Pulmonary artery endothelial cell (primary cell): ENCODE data around the gene CD180. TPM values are rescaled to one million over a fixed set of nuclear protein-coding genes. Genes with fewer than 3 reads are reported as not detected.

ENCODE experiments used
- DNase-seq: peaks from one replicate; pipeline ENCODE4 v3.0.0-alpha.2; 2011; ENCODE audit warnings: low read depth, low spot score
- total RNA-seq: library from RNA; depleted of rRNA; stranded (reverse); fragments of >200 nt; gene quantifications from 2 replicates; pipeline ENCODE4 v1.2.3, GENCODE V29; 2014

The CD180 gene
- total RNA-seq, 1 donor from 2014 or later: not detected

- DNase-seq: no peak
Measured at GRCh38 chr5:67214036-67214435, 17.4 kb upstream of the CD180 start.

GRCh38 chr5:67211926-67212325 lies 15.3 kb upstream of the CD180 start:
- DNase-seq: no peak

GRCh38 chr5:67209141-67209771 lies 12.7 kb upstream of the CD180 start:
- DNase-seq: peak; percentile 36

- no peak for DNase-seq
Measured at GRCh38 chr5:67208403-67208802, 11.8 kb upstream of the CD180 start.

- no peak for DNase-seq
Measured at GRCh38 chr5:67206929-67207328, 10.3 kb upstream of the CD180 start.

GRCh38 chr5:67206461-67206860 lies 9.9 kb upstream of the CD180 start:
- no peak for DNase-seq

- no peak for DNase-seq
Measured at GRCh38 chr5:67205981-67206380, 9.4 kb upstream of the CD180 start.

- no peak for DNase-seq
Measured at GRCh38 chr5:67204821-67205220, 8.2 kb upstream of the CD180 start.

- no peak for DNase-seq
Measured at GRCh38 chr5:67203701-67204074, 7.1 kb upstream of the CD180 start.

GRCh38 chr5:67202828-67203227 lies 6.2 kb upstream of the CD180 start:
- no peak for DNase-seq

- no peak for DNase-seq
Measured at GRCh38 chr5:67201897-67202549, 5.4 kb upstream of the CD180 start.

- no peak for DNase-seq
Measured at GRCh38 chr5:67200809-67201562, 4.4 kb upstream of the CD180 start.

GRCh38 chr5:67199859-67200258 lies 3.3 kb upstream of the CD180 start:
- DNase-seq: no peak

- no peak for DNase-seq
Measured at GRCh38 chr5:67198917-67199316, 2.3 kb upstream of the CD180 start.

GRCh38 chr5:67197536-67197935 lies 937 bp upstream of the CD180 start:
- DNase-seq: no peak

GRCh38 chr5:67195406-67196275 lies 958 bp downstream of the CD180 start:
- no peak for DNase-seq

- no peak for DNase-seq
Measured at GRCh38 chr5:67194166-67194565, 2.4 kb downstream of the CD180 start.

GRCh38 chr5:67193439-67193807 lies 3.2 kb downstream of the CD180 start:
- DNase-seq: no peak

- no peak for DNase-seq
Measured at GRCh38 chr5:67192719-67193438, 3.7 kb downstream of the CD180 start.

- no peak for DNase-seq
Measured at GRCh38 chr5:67190861-67191260, 5.7 kb downstream of the CD180 start.

- DNase-seq: no peak
Measured at GRCh38 chr5:67190410-67190809, 6.2 kb downstream of the CD180 start.
